H1 (cell line): ENCODE data around the gene GDF2. TPM values are rescaled to one million over a fixed set of nuclear protein-coding genes. Genes with fewer than 3 reads are reported as not detected.
A peak's percentile ranks its signal among the peaks of the same experiment; 100 is the strongest.

Source experiments
- CTCF ChIA-PET: fragments of 300-600 bp; sonication (Branson Sonifier 250); formaldehyde crosslinking; loops from one replicate; lab custom pipeline; 2021; ENCODE audit not compliant: partially characterized antibody; lab: Charles Lee
- POLR2A ChIA-PET: fragments of 300-600 bp; sonication (Branson Sonifier 250); formaldehyde crosslinking; loops from one replicate; lab custom pipeline; 2021; ENCODE audit warnings: inconsistent platforms; ENCODE audit not compliant: partially characterized antibody; lab: Charles Lee
- DNase-seq, 2 experiments: peaks; one replicate each; pipeline versions ENCODE4 v3.0.0 to v3.0.0-alpha.2; 2010 to 2022; ENCODE audit warnings: low spot score in 2 of 2, low read depth in 1 of 2, mixed read lengths in 1 of 2
- FAIRE-seq: peaks from 2 replicates; lab custom pipeline; 2011; peaks lifted over from hg19 to GRCh38; lab: Jason Lieb, UNC
- H2AFZ ChIP-seq: 2 replicates; pipeline ENCODE4 v1.8.1; 2012; ENCODE audit warnings: low read length, inconsistent platforms
- H2AK5ac ChIP-seq: 2 replicates; pipeline ENCODE4 v1.6.1; 2013; ENCODE audit warnings: low read depth, low read length
- H2BK120ac ChIP-seq: replicated peaks from 2 replicates; pipeline ENCODE3; 2013; ENCODE audit warnings: low read depth, low read length, inconsistent platforms
- H2BK12ac ChIP-seq: 2 replicates; pipeline ENCODE4 v1.6.1; 2013; ENCODE audit warnings: low read depth, low read length
- H2BK15ac ChIP-seq: 2 replicates; pipeline ENCODE4 v1.6.1; 2013; ENCODE audit warnings: low read length
- H2BK20ac ChIP-seq: 2 replicates; pipeline ENCODE4 v1.6.1; 2013; ENCODE audit warnings: low read length
- H2BK5ac ChIP-seq: 2 replicates; pipeline ENCODE4 v1.6.1; 2013; ENCODE audit warnings: low read depth, low read length
- H3K14ac ChIP-seq: 2 replicates; pipeline ENCODE4 v1.6.1; 2013; ENCODE audit warnings: inconsistent platforms; ENCODE audit not compliant: insufficient read length
- H3K18ac ChIP-seq: 2 replicates; pipeline ENCODE4 v1.6.1; 2013; ENCODE audit warnings: low read length; ENCODE audit errors: extremely low read depth
- H3K23ac ChIP-seq: 2 replicates; pipeline ENCODE4 v1.6.1; 2013; ENCODE audit warnings: inconsistent platforms; ENCODE audit not compliant: insufficient read length
- H3K23me2 ChIP-seq: 2 replicates; pipeline ENCODE4 v1.6.1; 2013; ENCODE audit warnings: low read depth, low read length
- H3K27ac ChIP-seq: 2 replicates; pipeline ENCODE4 v1.6.1; 2011; ENCODE audit warnings: low read depth, low read length, inconsistent platforms
- H3K27me3 ChIP-seq, 4 experiments: replicated peaks in 1 of 4; 1 replicate in 1 of 4; 2 replicates in 3 of 4; pipeline versions ENCODE4 v1.6.1 to v1.8.1; 2011 to 2013; ENCODE audit warnings: low read length in 3 of 4, mild to moderate bottlenecking in 3 of 4, inconsistent platforms in 2 of 4, mixed read lengths in 2 of 4, moderate library complexity in 1 of 4; ENCODE audit not compliant: control insufficient read depth in 3 of 4, insufficient read depth in 3 of 4; ENCODE audit errors: extremely low read depth in 1 of 4
- H3K36me3 ChIP-seq, 4 experiments: 2 replicates each; pipeline versions ENCODE4 v1.6.1 to v1.8.1; 2011 to 2013; ENCODE audit warnings: mild to moderate bottlenecking in 4 of 4, low read length in 3 of 4, moderate library complexity in 2 of 4, control low read depth in 1 of 4, inconsistent platforms in 1 of 4; ENCODE audit not compliant: insufficient read depth in 4 of 4, control insufficient read depth in 2 of 4
- H3K4ac ChIP-seq: replicated peaks from 2 replicates; pipeline ENCODE3; 2013; ENCODE audit warnings: low read length, low read depth, mixed read lengths, inconsistent platforms; ENCODE audit not compliant: insufficient read length
- H3K4me1 ChIP-seq, 4 experiments: replicated peaks in 1 of 4; 1 replicate in 1 of 4; 2 replicates in 3 of 4; pipeline versions ENCODE4 v1.6.1 to v1.8.1; 2011 to 2013; ENCODE audit warnings: low read length in 3 of 4, inconsistent platforms in 2 of 4, mixed read lengths in 1 of 4; ENCODE audit not compliant: insufficient read depth in 4 of 4, control insufficient read depth in 3 of 4
- H3K4me2 ChIP-seq, 2 experiments: 2 replicates each; pipeline versions ENCODE4 v1.6.1 to v1.8.1; 2011 to 2013; ENCODE audit warnings: low read depth in 2 of 2, low read length in 2 of 2, control low read depth in 1 of 2, inconsistent platforms in 1 of 2, mild to moderate bottlenecking in 1 of 2; ENCODE audit not compliant: insufficient read depth in 1 of 2
- H3K4me3 ChIP-seq, 4 experiments: fragments of 200-600, 300-600 bp in 1 of 4; sonication (generic), shearing (Covaris generic), sonication (Bioruptor Twin) in 1 of 4; 2 replicates each; pipeline versions ENCODE4 v1.5.1 to v1.8.1; 2011 to 2016; ENCODE audit warnings: low read length in 4 of 4, low read depth in 3 of 4, control low read depth in 2 of 4, inconsistent platforms in 2 of 4, mild to moderate bottlenecking in 2 of 4, mixed read lengths in 1 of 4, moderate library complexity in 1 of 4; ENCODE audit not compliant: insufficient read depth in 2 of 4; ENCODE audit errors: extremely low read depth in 1 of 4
- H3K56ac ChIP-seq: replicated peaks from 2 replicates; pipeline ENCODE3; 2013; ENCODE audit warnings: low read depth, mild to moderate bottlenecking, mixed read lengths, low read length, inconsistent platforms; ENCODE audit not compliant: insufficient read length
- H3K79me1 ChIP-seq: 2 replicates; pipeline ENCODE4 v1.6.1; 2013; ENCODE audit warnings: low read depth, low read length, control low read depth
- H3K79me2 ChIP-seq, 2 experiments: 2 replicates each; pipeline versions ENCODE4 v1.6.1 to v1.8.1; 2012 to 2013; ENCODE audit warnings: low read length in 2 of 2, mild to moderate bottlenecking in 2 of 2, inconsistent platforms in 1 of 2; ENCODE audit not compliant: insufficient read depth in 2 of 2, control insufficient read depth in 1 of 2
- H3K9ac ChIP-seq, 4 experiments: replicated peaks in 1 of 4; 1 replicate in 1 of 4; 2 replicates in 3 of 4; pipeline versions ENCODE4 v1.6.1 to v1.8.1; 2011 to 2013; ENCODE audit warnings: low read depth in 3 of 4, low read length in 3 of 4, control low read depth in 2 of 4, mild to moderate bottlenecking in 2 of 4, moderate library complexity in 2 of 4, inconsistent platforms in 1 of 4; ENCODE audit errors: extremely low read depth in 1 of 4
- H3K9me3 ChIP-seq, 2 experiments: 2 replicates each; pipeline versions ENCODE4 v1.6.1 to v1.8.1; 2012 to 2013; ENCODE audit warnings: mild to moderate bottlenecking in 2 of 2, moderate library complexity in 2 of 2, control low read depth in 1 of 2, inconsistent platforms in 1 of 2, low read depth in 1 of 2, low read length in 1 of 2, mixed read lengths in 1 of 2; ENCODE audit not compliant: insufficient read depth in 2 of 2
- H4K20me1 ChIP-seq, 2 experiments: replicated peaks in 1 of 2; 2 replicates each; pipeline versions ENCODE3 to v1.8.1; 2011 to 2013; ENCODE audit warnings: inconsistent platforms in 2 of 2, low read length in 2 of 2, mild to moderate bottlenecking in 1 of 2; ENCODE audit not compliant: insufficient read depth in 2 of 2, control insufficient read depth in 1 of 2
- H4K5ac ChIP-seq: 2 replicates; pipeline ENCODE4 v1.6.1; 2013; ENCODE audit warnings: low read length, low read depth, mixed read lengths, inconsistent platforms; ENCODE audit not compliant: insufficient read length
- H4K8ac ChIP-seq: 2 replicates; pipeline ENCODE4 v1.8.0; 2013; ENCODE audit warnings: mild to moderate bottlenecking, moderate library complexity, low read length, inconsistent platforms; ENCODE audit not compliant: insufficient read depth; ENCODE audit errors: extremely low read depth
- H4K91ac ChIP-seq: replicated peaks from 2 replicates; pipeline ENCODE3; 2013; ENCODE audit warnings: low read length, mixed read lengths, inconsistent platforms; ENCODE audit not compliant: insufficient read length
- BACH1 ChIP-seq: IDR thresholded peaks from 2 replicates; pipeline ENCODE4 v1.6.1; 2012; ENCODE audit warnings: low read length, improper control_type of control experiment
- HDAC6 ChIP-seq: IDR thresholded peaks from one replicate; pipeline ENCODE4 v1.7.1; 2012; ENCODE audit warnings: low read depth, mild to moderate bottlenecking, inconsistent platforms, low read length, moderate library complexity
- WGBS, 2 experiments: shearing (Covaris generic) in 1 of 2; methylation state at CpG; one replicate each; pipeline versions ENCODE4 v1.1.6 to v1.1.7; 2013 to 2015; ENCODE audit warnings: low lambda C conversion rate in 2 of 2, mixed read lengths in 2 of 2, inconsistent platforms in 1 of 2, low coverage in 1 of 2, missing lambda C conversion rate in 1 of 2; ENCODE audit not compliant: insufficient replicate concordance in 2 of 2, insufficient coverage in 1 of 2, insufficient read length in 1 of 2; ENCODE audit errors: extremely low coverage in 1 of 2, missing lambda C conversion rate in 1 of 2; 5-methylcytosine and 5-hydroxymethylcytosine counted together
- polyA plus RNA-seq, 7 experiments: library from polyadenylated mRNA; depleted of rRNA in 3 of 7; stranded (reverse) in 5 of 7; unstranded in 2 of 7; fragments of >200 nt in 5 of 7; fragments of 200-250 nt in 2 of 7; gene quantifications; 1 replicate in 5 of 7; 2 replicates in 1 of 7; 4 replicates in 1 of 7; pipeline versions ENCODE4 v1.2.1 to v1.2.3, GENCODE V29; 2011 to 2013; ENCODE audit warnings: missing spikeins in 2 of 7, mixed read lengths in 2 of 7
- total RNA-seq: library from RNA; stranded (reverse); fragmentation: NEBNext Ultra II Directional; extraction: Animal tissue kit (Norgen Biotek cat#: 25700); gene quantifications from 2 replicates; pipeline ENCODE4 v1.2.1, GENCODE V29; 2021

Gene GDF2
- total and polyA plus RNA-seq, 2 of the 8 experiments (the other 6 are each of a cell fraction or from before 2014, with no cell fraction given): not detected

- Histone ChIP-seq H2BK20ac (no peak within 1 kb of the TSS), H3K36me3 (no peaks in the 10 kb centered on the region), H2BK120ac (no peak within 1 kb of the TSS), H4K91ac (no peak within 1 kb of the TSS), H4K5ac (no peak within 1 kb of the TSS), H2AK5ac (no peak within 1 kb of the TSS), H3K18ac (no peak within 1 kb of the TSS), H3K4me1 (peaks cover 0 to 4% (median 2%) of the 10 kb centered on the region in 4 experiments; a peak in 1 of 7 replicates), H3K14ac (no peak within 1 kb of the TSS), H3K4ac (no peak within 1 kb of the TSS), H3K4me3 (peak within 1 kb of the TSS; percentile 45 to 64 (median 49)), H3K79me2 (no peaks in the 10 kb centered on the region), H2BK5ac (no peak within 1 kb of the TSS), H4K8ac (no peak within 1 kb of the TSS), H4K20me1 (no peaks in the 10 kb centered on the region), H3K27me3 (peaks cover 4 to 42% (median 34%) of the 10 kb centered on the region in 4 experiments), H3K27ac (no peak within 1 kb of the TSS), H3K9ac (no peak within 1 kb of the TSS), H2BK15ac (no peak within 1 kb of the TSS), H2BK12ac (no peak within 1 kb of the TSS), H3K23me2 (peaks cover 11% of the 10 kb centered on the region; the same call in 1 of the 2 replicates), H3K56ac (no peak within 1 kb of the TSS), H2AFZ (peak within 1 kb of the TSS; percentile 26; the same call in 1 of the 2 replicates), H3K79me1 (no peaks in the 10 kb centered on the region), H3K4me2 (peak within 1 kb of the TSS; percentile 69 to 80), H3K23ac (no peak within 1 kb of the TSS), H3K9me3 (no peaks in the 10 kb centered on the region)
- 10% methylated on average over 47 of the region's 64 CpGs; no CpG with 5 or more reads in 1 of the 2 experiments for WGBS, 2 experiments
- TF ChIP-seq HDAC6 (no peak), BACH1 (no peak)
- POLR2A ChIA-PET: interaction anchor here (0.8 kb wide), 1 partner anchor 10 kb away, joined by 3 read pairs; no protein-coding TSS in a partner anchor
- CTCF ChIA-PET: interaction anchor here (0.7 to 4.3 kb wide), 11 partner anchors 8 to 275 kb away, joined by 3 to 24 read pairs (median 5); no protein-coding TSS in a partner anchor
- DNase-seq: peak in 1 of 2 experiments; percentile 59
- no peak for FAIRE-seq
Observed at GRCh38 chr10:47299611-47300428, 22.4 kb upstream of the GDF2 start, which contains the start of gene GDF10. Gene GDF10 (plus strand): TSS chr10:47300197. CDS start chr10:47300652, 455 bp downstream.
